ENCODE data around the gene SDS.

DNA sequence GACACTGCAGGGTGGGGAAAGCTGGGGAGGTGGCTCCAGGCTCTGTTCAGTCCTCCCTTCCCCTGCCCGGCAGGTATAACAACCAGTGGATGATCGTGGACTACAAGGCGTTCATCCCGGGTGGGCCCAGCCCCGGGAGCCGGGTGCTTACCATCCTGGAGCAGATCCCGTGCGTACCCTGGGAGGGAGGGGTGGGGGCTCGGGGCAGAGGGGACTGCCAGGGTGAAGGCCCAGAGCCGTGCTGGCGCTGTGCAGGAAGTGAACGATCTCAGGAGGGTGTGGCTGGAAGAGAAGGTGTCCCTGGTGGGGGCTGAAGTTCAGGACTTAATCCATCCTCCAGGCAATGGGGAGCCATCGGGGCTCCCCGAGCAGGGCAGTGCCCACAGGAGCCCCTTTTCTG, 18.9 kb downstream of the SDS start:
- TF ChIP-seq POLR2AphosphoS5 (IDR thresholded peaks at IDR 0.05; ENCODE audit: low read depth): no peak
- no peak for TF ChIP-seq CREB1 (CRISPR knock-in tag; IDR thresholded peaks at IDR 0.05; ENCODE audit: low read depth)
- TF ChIP-seq, protein P1, sequence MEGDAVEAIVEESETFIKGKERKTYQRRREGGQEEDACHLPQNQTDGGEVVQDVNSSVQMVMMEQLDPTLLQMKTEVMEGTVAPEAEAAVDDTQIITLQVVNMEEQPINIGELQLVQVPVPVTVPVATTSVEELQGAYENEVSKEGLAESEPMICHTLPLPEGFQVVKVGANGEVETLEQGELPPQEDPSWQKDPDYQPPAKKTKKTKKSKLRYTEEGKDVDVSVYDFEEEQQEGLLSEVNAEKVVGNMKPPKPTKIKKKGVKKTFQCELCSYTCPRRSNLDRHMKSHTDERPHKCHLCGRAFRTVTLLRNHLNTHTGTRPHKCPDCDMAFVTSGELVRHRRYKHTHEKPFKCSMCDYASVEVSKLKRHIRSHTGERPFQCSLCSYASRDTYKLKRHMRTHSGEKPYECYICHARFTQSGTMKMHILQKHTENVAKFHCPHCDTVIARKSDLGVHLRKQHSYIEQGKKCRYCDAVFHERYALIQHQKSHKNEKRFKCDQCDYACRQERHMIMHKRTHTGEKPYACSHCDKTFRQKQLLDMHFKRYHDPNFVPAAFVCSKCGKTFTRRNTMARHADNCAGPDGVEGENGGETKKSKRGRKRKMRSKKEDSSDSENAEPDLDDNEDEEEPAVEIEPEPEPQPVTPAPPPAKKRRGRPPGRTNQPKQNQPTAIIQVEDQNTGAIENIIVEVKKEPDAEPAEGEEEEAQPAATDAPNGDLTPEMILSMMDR (conservative IDR thresholded peaks at IDR 0.05; ENCODE audit: low read depth in 2 of 2): no peak
- no peak for TF ChIP-seq EZH2phosphoT487 (IDR thresholded peaks at IDR 0.05; ENCODE audit: unreplicated experiment)
- no peak for TF ChIP-seq EZH2 (IDR thresholded peaks at IDR 0.05; ENCODE audit: low read depth, unreplicated experiment)
- no peak for TF ChIP-seq ZNF331 (CRISPR knock-in tag; IDR thresholded peaks at IDR 0.05; ENCODE audit: low read depth)

Measured in GM23338 (cell line).